Fibroblast of lung (primary cell): ENCODE measurements around the gene MAP4K1. TPM values are rescaled to one million over a fixed set of nuclear protein-coding genes. Genes with fewer than 3 reads are reported as not detected.

Source experiments
- DNase-seq, 2 donors: peaks; one replicate each; pipeline versions ENCODE4 v3.0.0 to v3.0.0-alpha.2; 2010; ENCODE audit warnings: low read depth in 2 of 2
- H2AFZ ChIP-seq: 2 replicates; pipeline ENCODE4 v1.5.1; 2012; ENCODE audit warnings: low read length, control low read depth, inconsistent platforms
- H3K27ac ChIP-seq: 2 replicates; pipeline ENCODE4 v1.5.1; 2011; ENCODE audit warnings: low read length, control low read depth; ENCODE audit not compliant: insufficient read depth
- H3K27me3 ChIP-seq: 2 replicates; pipeline ENCODE4 v1.5.1; 2011; ENCODE audit warnings: mild to moderate bottlenecking, low read length; ENCODE audit not compliant: control insufficient read depth, insufficient read depth
- H3K36me3 ChIP-seq: 2 replicates; pipeline ENCODE4 v1.5.1; 2011; ENCODE audit warnings: low read length; ENCODE audit not compliant: control insufficient read depth, insufficient read depth
- H3K4me1 ChIP-seq: 2 replicates; pipeline ENCODE4 v1.5.1; 2011; ENCODE audit warnings: low read length; ENCODE audit not compliant: control insufficient read depth, insufficient read depth; ENCODE audit errors: extremely low read depth
- H3K4me2 ChIP-seq: 2 replicates; pipeline ENCODE4 v1.5.1; 2011; ENCODE audit warnings: low read length, control low read depth; ENCODE audit not compliant: insufficient read depth; ENCODE audit errors: extremely low read depth
- H3K4me3 ChIP-seq, 4 experiments: fragments of 200-600 bp in 1 of 4; sonication (generic) in 1 of 4; replicated peaks in 1 of 4; 2 replicates each; pipeline ENCODE4 v1.5.1; 2011 to 2016; ENCODE audit warnings: low read length in 4 of 4, low read depth in 3 of 4, mild to moderate bottlenecking in 3 of 4, control low read depth in 2 of 4, inconsistent platforms in 1 of 4, mixed read lengths in 1 of 4; ENCODE audit not compliant: insufficient read depth in 1 of 4; ENCODE audit errors: control extremely low read depth in 1 of 4
- H3K79me2 ChIP-seq: 2 replicates; pipeline ENCODE4 v1.5.1; 2012; ENCODE audit warnings: mild to moderate bottlenecking, low read length, inconsistent platforms; ENCODE audit not compliant: control insufficient read depth, insufficient read depth
- H3K9ac ChIP-seq: 2 replicates; pipeline ENCODE4 v1.5.1; 2011; ENCODE audit warnings: mild to moderate bottlenecking, low read length, control low read depth; ENCODE audit not compliant: insufficient read depth
- H3K9me3 ChIP-seq: 2 replicates; pipeline ENCODE4 v1.5.1; 2012; ENCODE audit warnings: low read depth, low read length; ENCODE audit not compliant: control insufficient read depth, insufficient read depth
- H4K20me1 ChIP-seq: 2 replicates; pipeline ENCODE4 v1.5.1; 2011; ENCODE audit warnings: low read length; ENCODE audit not compliant: control insufficient read depth, insufficient read depth; ENCODE audit errors: extremely low read depth
- EZH2 ChIP-seq: IDR thresholded peaks from 2 replicates; pipeline ENCODE4 v1.5.1; 2012; ENCODE audit warnings: low read length, control low read depth, mild to moderate bottlenecking; ENCODE audit errors: missing control alignments
- polyA plus RNA-seq, 2 donors: library from polyadenylated mRNA; depleted of rRNA in 1 of 2; stranded (reverse) in 1 of 2; unstranded in 1 of 2; fragments of >200 nt; gene quantifications; 2 replicates each; pipeline ENCODE4 v1.2.1, GENCODE V29; 2011 to 2012; ENCODE audit warnings: missing spikeins in 1 of 2
- total RNA-seq: library from RNA; depleted of rRNA; stranded (reverse); fragments of >200 nt; gene quantifications from 2 replicates; pipeline ENCODE4 v1.2.1, GENCODE V29; 2014
- TF ChIP-seq, protein P1 (sequence below), 2 donors: IDR thresholded peaks in 1 of 2; conservative IDR thresholded peaks in 1 of 2; 1 replicate in 1 of 2; 2 replicates in 1 of 2; pipeline ENCODE4 v1.5.1; 2011 to 2012; ENCODE audit warnings: low read length in 2 of 2, control low read depth in 1 of 2, inconsistent platforms in 1 of 2, low read depth in 1 of 2, mild to moderate bottlenecking in 1 of 2

MAP4K1 gene
- total and polyA plus RNA-seq, 2 donors (not counting 1 experiment from before 2014, with no cell fraction given): 0.12 to 0.17 TPM

DNA sequence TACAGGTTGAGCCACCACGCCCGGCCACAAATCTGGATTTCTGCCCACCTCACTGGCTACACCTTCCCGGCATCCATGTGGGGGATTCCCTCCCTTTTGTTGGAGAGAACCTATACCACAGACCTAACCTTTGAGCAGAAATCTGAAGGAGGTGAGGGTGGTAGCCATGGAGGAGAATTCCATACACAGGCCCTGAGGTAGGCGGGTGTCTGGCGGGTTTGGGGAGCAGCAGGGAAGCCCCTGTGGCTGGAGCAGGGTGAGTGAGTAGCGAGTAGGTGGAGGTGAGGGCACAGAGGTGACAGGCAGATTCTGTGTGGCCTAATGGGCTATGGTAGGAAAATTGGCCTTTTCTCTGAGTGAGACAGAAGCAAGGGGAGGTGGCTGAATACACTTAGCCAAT lies 11.8 kb upstream of the MAP4K1 start:
- H3K27ac ChIP-seq: no peak overlapping the region
- H3K9me3 ChIP-seq: no peaks in the 10 kb centered on the region
- no peak overlapping the region for H3K9ac ChIP-seq
- H3K27me3 ChIP-seq: no peaks in the 10 kb centered on the region
- no peak overlapping the region for H3K4me2 ChIP-seq
- DNase-seq: no peak
- TF ChIP-seq, protein P1, sequence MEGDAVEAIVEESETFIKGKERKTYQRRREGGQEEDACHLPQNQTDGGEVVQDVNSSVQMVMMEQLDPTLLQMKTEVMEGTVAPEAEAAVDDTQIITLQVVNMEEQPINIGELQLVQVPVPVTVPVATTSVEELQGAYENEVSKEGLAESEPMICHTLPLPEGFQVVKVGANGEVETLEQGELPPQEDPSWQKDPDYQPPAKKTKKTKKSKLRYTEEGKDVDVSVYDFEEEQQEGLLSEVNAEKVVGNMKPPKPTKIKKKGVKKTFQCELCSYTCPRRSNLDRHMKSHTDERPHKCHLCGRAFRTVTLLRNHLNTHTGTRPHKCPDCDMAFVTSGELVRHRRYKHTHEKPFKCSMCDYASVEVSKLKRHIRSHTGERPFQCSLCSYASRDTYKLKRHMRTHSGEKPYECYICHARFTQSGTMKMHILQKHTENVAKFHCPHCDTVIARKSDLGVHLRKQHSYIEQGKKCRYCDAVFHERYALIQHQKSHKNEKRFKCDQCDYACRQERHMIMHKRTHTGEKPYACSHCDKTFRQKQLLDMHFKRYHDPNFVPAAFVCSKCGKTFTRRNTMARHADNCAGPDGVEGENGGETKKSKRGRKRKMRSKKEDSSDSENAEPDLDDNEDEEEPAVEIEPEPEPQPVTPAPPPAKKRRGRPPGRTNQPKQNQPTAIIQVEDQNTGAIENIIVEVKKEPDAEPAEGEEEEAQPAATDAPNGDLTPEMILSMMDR (conservative IDR thresholded peaks at IDR 0.05 in 1 of 2, IDR thresholded peaks at IDR 0.05 in 1 of 2; ENCODE audit: low read depth in 1 of 2, low read length in 2 of 2): no peak
- no peak for TF ChIP-seq EZH2
- H2AFZ ChIP-seq: no peak overlapping the region
- H3K79me2 ChIP-seq: no peaks in the 10 kb centered on the region
- no peaks in the 10 kb centered on the region for H4K20me1 ChIP-seq
- peaks cover 14% of the 10 kb centered on the region for H3K36me3 ChIP-seq
- H3K4me3 ChIP-seq: no peak overlapping the region
- no peaks in the 10 kb centered on the region for H3K4me1 ChIP-seq

DNA sequence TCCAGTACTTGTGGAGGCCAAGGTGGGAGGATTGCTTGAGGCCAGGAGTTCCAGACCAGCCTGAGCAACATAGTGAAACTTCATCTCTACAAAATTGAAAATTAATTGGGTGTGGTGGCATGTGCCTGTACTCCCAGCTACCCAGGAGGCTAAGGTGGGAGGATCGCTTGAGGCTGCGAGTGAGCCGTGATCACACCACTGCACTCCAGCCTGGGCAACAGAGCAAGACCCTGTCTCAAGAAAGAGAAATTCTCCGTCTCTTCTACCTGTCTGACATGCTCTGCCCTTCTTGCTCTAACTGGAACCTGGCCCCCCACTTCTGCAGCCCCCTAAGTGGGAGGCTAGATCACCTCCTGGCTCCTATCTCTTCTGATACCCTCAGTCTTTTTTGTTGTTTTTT lies 8.6 kb upstream of the MAP4K1 start:
- no peak overlapping the region for H3K27ac ChIP-seq
- H3K4me1 ChIP-seq: no peaks in the 10 kb centered on the region
- no peak overlapping the region for H3K4me3 ChIP-seq
- H4K20me1 ChIP-seq: no peaks in the 10 kb centered on the region
- H3K4me2 ChIP-seq: no peak overlapping the region
- H3K27me3 ChIP-seq: no peaks in the 10 kb centered on the region
- H3K79me2 ChIP-seq: no peaks in the 10 kb centered on the region
- no peak for DNase-seq
- TF ChIP-seq, protein P1 (conservative IDR thresholded peaks at IDR 0.05 in 1 of 2, IDR thresholded peaks at IDR 0.05 in 1 of 2; ENCODE audit: low read depth in 1 of 2, low read length in 2 of 2): no peak
- TF ChIP-seq EZH2: no peak
- no peak overlapping the region for H2AFZ ChIP-seq
- H3K36me3 ChIP-seq: peaks cover 17% of the 10 kb centered on the region
- H3K9me3 ChIP-seq: no peaks in the 10 kb centered on the region
- H3K9ac ChIP-seq: no peak overlapping the region

DNA sequence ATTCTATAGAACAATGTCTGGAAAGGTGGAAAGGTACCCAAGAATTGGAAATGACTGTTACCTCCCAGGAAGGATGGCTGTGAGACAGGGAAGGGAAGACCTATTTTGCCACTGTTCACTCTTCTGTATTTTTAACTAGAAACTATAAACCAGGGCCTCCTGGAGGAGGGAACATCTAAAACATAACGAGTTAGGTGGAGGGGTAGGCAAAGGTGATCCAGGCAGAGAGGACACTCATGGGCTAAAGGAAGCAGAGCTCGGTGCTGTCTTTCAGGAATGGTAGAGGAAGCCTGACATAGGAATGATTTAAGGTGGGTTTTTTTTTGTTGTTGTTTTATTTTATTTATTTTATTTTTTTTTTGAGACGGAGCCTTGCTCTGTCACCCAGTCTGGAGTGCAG lies 7.1 kb upstream of the MAP4K1 start:
- peaks cover 6% of the 10 kb centered on the region for H3K79me2 ChIP-seq
- H3K4me3 ChIP-seq: no peak overlapping the region
- H3K36me3 ChIP-seq: peaks cover 24% of the 10 kb centered on the region
- H3K4me2 ChIP-seq: no peak overlapping the region
- TF ChIP-seq, protein P1 (conservative IDR thresholded peaks at IDR 0.05 in 1 of 2, IDR thresholded peaks at IDR 0.05 in 1 of 2; ENCODE audit: low read depth in 1 of 2, low read length in 2 of 2): no peak
- no peak for TF ChIP-seq EZH2
- no peak for DNase-seq
- no peaks in the 10 kb centered on the region for H4K20me1 ChIP-seq
- no peak overlapping the region for H3K9ac ChIP-seq
- no peak overlapping the region for H3K27ac ChIP-seq
- no peaks in the 10 kb centered on the region for H3K9me3 ChIP-seq
- H3K4me1 ChIP-seq: peaks cover 5% of the 10 kb centered on the region
- H3K27me3 ChIP-seq: no peaks in the 10 kb centered on the region
- H2AFZ ChIP-seq: no peak overlapping the region
